Tibial nerve (tissue), 4 donors: ENCODE results near the gene AUTS2.

Experiments
- EP300 ChIP-seq, 2 donors: sonication (generic); formaldehyde crosslinking; IDR thresholded peaks; one replicate each; pipeline ENCODE4 v1.6.1; 2017; ENCODE audit warnings: antibody characterized with exemption in 2 of 2, mild to moderate bottlenecking in 1 of 2
- POLR2A ChIP-seq, 2 donors: fragments of 450-650 bp; IDR thresholded peaks; one replicate each; pipeline ENCODE4 v1.6.1; 2017; ENCODE audit warnings: antibody characterized with exemption in 2 of 2, mild to moderate bottlenecking in 2 of 2, moderate library complexity in 2 of 2
- TF ChIP-seq, protein P1 (sequence below), 5 experiments: fragments of 200-600 bp in 3 of 5; fragments of 450-650 bp in 2 of 5; sonication (generic) in 3 of 5; IDR thresholded peaks; one replicate each; pipeline ENCODE4 v1.5.1; 2016 to 2019; ENCODE audit warnings: antibody characterized with exemption in 5 of 5, mild to moderate bottlenecking in 3 of 5, moderate library complexity in 2 of 5

DNA sequence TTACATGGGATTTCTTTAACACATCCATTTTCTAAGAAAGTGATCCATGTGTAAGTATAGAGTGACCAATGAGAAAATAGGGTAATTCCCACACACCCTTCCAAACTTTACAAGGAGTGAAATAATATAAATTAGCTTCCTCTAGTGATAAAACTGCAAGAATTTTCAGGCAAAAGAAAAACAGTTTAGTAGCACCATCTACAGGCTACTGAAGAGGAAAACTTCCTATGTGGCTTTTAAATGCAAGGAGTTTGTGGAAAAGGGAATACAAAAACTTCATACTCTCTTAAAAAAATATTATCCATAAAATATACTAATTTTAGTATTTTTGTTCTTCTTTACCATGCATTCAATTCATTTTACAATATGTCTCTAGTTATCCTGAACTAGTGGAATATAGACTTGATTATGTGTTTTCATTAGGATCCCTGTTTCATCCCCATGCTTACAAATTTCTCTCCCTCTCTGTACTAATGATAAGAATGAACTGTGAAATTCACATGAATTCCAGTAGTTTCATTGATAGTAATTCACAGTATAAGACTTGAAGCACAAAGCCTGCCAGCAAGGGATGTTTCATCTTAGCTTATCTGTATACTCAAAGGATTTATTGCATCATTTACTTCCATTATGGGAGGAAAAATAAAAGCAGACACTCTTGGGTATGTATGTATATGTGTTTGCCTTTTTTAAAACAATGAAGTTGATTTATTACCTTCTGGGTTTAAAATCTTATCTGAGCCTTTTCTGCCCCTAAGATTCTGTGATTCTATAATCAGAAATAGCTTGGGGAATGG, 442.9 kb downstream of the AUTS2 start:
- TF ChIP-seq EP300 (IDR thresholded peaks at IDR 0.05) (no peak), POLR2A (IDR thresholded peaks at IDR 0.05) (no peak)
- TF ChIP-seq, protein P1, sequence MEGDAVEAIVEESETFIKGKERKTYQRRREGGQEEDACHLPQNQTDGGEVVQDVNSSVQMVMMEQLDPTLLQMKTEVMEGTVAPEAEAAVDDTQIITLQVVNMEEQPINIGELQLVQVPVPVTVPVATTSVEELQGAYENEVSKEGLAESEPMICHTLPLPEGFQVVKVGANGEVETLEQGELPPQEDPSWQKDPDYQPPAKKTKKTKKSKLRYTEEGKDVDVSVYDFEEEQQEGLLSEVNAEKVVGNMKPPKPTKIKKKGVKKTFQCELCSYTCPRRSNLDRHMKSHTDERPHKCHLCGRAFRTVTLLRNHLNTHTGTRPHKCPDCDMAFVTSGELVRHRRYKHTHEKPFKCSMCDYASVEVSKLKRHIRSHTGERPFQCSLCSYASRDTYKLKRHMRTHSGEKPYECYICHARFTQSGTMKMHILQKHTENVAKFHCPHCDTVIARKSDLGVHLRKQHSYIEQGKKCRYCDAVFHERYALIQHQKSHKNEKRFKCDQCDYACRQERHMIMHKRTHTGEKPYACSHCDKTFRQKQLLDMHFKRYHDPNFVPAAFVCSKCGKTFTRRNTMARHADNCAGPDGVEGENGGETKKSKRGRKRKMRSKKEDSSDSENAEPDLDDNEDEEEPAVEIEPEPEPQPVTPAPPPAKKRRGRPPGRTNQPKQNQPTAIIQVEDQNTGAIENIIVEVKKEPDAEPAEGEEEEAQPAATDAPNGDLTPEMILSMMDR (IDR thresholded peaks at IDR 0.05) = peak in 3 of 5 experiments; percentile 31 to 42 (median 39)
